ENCODE data around the gene GRIK3. TPM values are rescaled to one million over a fixed set of nuclear protein-coding genes. Genes with fewer than 3 reads are reported as not detected.
"Not testable (repeated sequence)": the region's sequence is repeated elsewhere in the genome, so short reads cannot be mapped to it uniquely, and the experiment has no call there.

GRIK3 gene
- total RNA-seq, 2 experiments from 2014 or later: not detected

DNA sequence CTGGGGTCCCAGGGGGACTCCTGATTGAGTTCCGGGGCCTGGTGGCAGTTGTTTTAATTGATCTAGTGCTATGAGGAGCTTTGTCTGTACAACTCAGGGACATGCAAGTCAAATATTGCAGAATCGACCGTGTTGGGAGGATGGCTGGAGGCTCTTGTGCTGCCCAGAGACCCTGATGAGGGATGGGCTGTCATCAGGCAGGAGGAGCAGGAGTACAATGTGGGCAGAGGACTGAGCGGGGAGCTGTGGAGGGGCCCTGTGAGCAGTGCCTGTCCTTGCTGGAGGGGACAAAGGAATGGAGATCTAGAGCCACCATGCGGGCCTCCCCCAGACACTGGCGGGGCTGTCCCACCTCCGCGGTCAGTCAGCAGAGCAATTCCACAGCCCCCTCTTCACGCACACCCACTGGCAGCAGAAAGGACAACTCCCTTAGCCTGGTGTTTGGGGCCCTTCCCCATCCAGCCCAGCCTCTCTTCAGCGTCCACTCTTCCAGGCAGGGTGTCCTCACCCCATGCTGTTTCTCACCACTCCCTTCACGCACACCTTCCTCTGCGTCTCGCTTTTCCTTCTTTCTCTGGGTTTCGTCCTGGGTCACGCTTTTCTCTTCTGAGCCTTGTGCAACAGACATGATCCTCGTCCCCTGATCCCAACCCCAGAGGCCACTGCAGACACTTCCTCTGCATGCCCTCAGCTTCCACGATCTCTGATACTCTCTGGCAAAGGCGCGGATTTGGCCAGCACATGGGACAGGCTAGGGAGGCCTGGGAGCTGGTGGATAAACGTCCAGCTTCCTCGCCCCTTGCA lies 122.6 kb downstream of the GRIK3 start:
- H3K27ac Mint-ChIP-seq: no peak overlapping the region
- H3K36me3 Mint-ChIP-seq: peaks cover 1% of the 10 kb centered on the region
- H3K27me3 Mint-ChIP-seq: peaks cover 3% of the 10 kb centered on the region
- H3K4me1 Mint-ChIP-seq: no peaks in the 10 kb centered on the region
- peaks cover 7% of the 10 kb centered on the region for H3K9me3 Mint-ChIP-seq
- H3K4me3 Mint-ChIP-seq: no peak overlapping the region
- DNase-seq: no peak

GRCh38 chr1:36910886-36911540 lies 123.3 kb downstream of the GRIK3 start:
- Mint-ChIP-seq H3K27ac (no peak overlapping the region), H3K9me3 (peaks cover 7% of the 10 kb centered on the region), H3K4me1 (no peaks in the 10 kb centered on the region)

GRCh38 chr1:36909946-36910725 lies 124.2 kb downstream of the GRIK3 start:
- no peak for DNase-seq

More at GRCh38 chr1:36910886-36911540, 123.3 kb downstream of the GRIK3 start:
- H3K27me3 Mint-ChIP-seq: peaks cover 3% of the 10 kb centered on the region
- DNase-seq: no peak
- no peak overlapping the region for H3K4me3 Mint-ChIP-seq
- H3K36me3 Mint-ChIP-seq: peaks cover 1% of the 10 kb centered on the region

GRCh38 chr1:36909359-36909758 lies 125.0 kb downstream of the GRIK3 start:
- not testable (repeated sequence) for H3K36me3 Mint-ChIP-seq, H3K4me3 Mint-ChIP-seq, DNase-seq, H3K27ac Mint-ChIP-seq, H3K4me1 Mint-ChIP-seq, H3K9me3 Mint-ChIP-seq, H3K27me3 Mint-ChIP-seq

More at GRCh38 chr1:36909946-36910725, 124.2 kb downstream of the GRIK3 start:
- no peak overlapping the region for H3K27ac Mint-ChIP-seq
- H3K27me3 Mint-ChIP-seq: peaks cover 3% of the 10 kb centered on the region
- no peak overlapping the region for H3K4me3 Mint-ChIP-seq
- H3K9me3 Mint-ChIP-seq: no peaks in the 10 kb centered on the region
- no peaks in the 10 kb centered on the region for H3K4me1 Mint-ChIP-seq
- peaks cover 1% of the 10 kb centered on the region for H3K36me3 Mint-ChIP-seq

- no peak overlapping the region for H3K27ac Mint-ChIP-seq
- no peaks in the 10 kb centered on the region for H3K36me3 Mint-ChIP-seq
- DNase-seq: no peak
Observed at GRCh38 chr1:36908096-36908495, 126.2 kb downstream of the GRIK3 start.

DNA sequence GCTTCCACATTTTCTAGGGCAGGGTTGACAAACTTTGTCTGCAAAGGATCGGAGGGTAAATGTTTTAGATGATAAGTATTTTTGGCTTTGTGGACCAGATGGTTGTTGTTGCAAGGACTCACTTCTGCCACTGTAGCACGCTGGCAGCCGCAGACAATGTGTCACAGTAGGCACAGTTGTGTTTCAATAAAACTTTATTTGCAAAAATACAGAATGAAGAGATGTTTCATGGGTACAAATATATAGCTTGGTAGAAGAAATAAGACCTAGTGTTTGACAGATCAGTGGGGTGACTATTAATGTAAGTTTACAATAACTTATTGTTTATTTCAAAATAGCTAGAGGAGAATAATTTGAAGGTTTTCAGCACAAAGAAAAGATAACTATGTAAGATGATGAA lies 127.8 kb downstream of the GRIK3 start:
- DNase-seq: no peak
- Mint-ChIP-seq H3K4me1 (no peaks in the 10 kb centered on the region), H3K27ac (no peak overlapping the region), H3K9me3 (peaks cover under 1% of the 10 kb centered on the region), H3K27me3 (peaks cover 5% of the 10 kb centered on the region), H3K36me3 (no peaks in the 10 kb centered on the region), H3K4me3 (no peak overlapping the region)

More at GRCh38 chr1:36908096-36908495, 126.2 kb downstream of the GRIK3 start:
- no peaks in the 10 kb centered on the region for H3K9me3 Mint-ChIP-seq
- H3K4me3 Mint-ChIP-seq: no peak overlapping the region
- peaks cover 3% of the 10 kb centered on the region for H3K27me3 Mint-ChIP-seq
- no peaks in the 10 kb centered on the region for H3K4me1 Mint-ChIP-seq

- Mint-ChIP-seq H3K4me3 (no peak overlapping the region), H3K27ac (no peak overlapping the region), H3K4me1 (no peaks in the 10 kb centered on the region), H3K9me3 (peaks cover 4% of the 10 kb centered on the region), H3K27me3 (peaks cover 5% of the 10 kb centered on the region), H3K36me3 (no peaks in the 10 kb centered on the region)
- DNase-seq: no peak
Observed at GRCh38 chr1:36905941-36906340, 128.4 kb downstream of the GRIK3 start.

DNA sequence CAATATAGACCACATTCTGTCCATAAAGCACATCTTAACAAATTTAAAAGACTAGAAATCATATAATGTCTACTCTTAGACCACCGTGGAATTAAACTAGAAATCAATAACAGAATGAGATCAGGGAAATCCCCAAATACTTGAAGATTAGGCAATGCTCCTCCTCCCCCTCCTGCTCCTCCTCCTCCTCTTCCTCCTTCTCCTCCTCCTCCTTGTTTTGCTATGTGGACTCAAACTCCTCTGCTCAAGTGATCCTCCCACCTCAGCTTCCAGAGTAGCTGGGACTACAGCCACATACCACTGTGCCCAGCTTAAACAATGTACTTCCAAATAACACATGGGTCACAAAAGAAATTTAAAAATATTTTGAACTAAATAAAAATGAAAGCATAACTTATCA lies 134.2 kb downstream of the GRIK3 start:
- H3K9me3 Mint-ChIP-seq: peaks cover 9% of the 10 kb centered on the region
- H3K36me3 Mint-ChIP-seq: no peaks in the 10 kb centered on the region
- H3K27ac Mint-ChIP-seq: no peak overlapping the region
- no peak for DNase-seq
- H3K4me3 Mint-ChIP-seq: no peak overlapping the region
- H3K4me1 Mint-ChIP-seq: no peaks in the 10 kb centered on the region
- H3K27me3 Mint-ChIP-seq: peaks cover 5% of the 10 kb centered on the region

DNA sequence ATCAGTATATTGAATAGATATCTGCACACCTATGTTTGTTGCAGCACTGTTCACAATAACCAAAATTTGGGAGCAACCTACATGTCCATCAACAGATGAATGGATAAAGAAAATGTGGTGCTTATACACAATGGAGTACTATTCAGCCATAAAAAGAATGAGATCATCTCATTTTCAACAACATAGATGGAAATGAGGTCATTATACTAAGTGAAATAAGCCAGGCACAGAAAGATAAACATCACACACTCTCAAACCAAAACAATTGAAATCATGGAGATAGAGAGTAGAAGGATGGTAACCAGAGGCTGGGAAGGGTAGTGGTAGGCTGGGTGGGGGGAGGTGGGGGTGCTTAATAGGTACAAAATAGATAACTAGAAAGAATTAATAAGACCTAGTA lies 136.5 kb downstream of the GRIK3 start:
- H3K4me1 Mint-ChIP-seq, H3K9me3 Mint-ChIP-seq, DNase-seq, H3K27ac Mint-ChIP-seq, H3K36me3 Mint-ChIP-seq, H3K4me3 Mint-ChIP-seq, H3K27me3 Mint-ChIP-seq: not testable (repeated sequence)

DNA sequence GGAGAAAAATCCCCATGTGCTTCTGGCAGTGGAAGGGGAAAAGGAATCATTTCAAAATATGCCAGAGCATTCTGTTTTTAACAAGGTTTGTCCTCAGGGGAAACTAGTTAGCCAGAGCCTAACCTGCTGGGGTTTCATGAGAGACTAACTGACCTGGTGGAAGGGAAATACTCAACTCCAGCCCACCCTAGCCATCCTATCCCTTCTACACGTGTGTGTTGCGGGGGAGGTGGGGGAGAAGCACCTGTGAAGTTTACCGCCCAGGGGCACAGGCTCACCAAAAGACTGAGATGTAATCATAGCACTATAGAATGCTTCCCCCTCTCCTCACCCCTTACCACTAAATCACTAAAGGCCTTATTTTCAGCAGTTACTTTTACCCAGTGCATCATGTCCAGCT lies 139.5 kb downstream of the GRIK3 start:
- no peaks in the 10 kb centered on the region for H3K27me3 Mint-ChIP-seq
- peaks cover 4% of the 10 kb centered on the region for H3K9me3 Mint-ChIP-seq
- H3K27ac Mint-ChIP-seq: no peak overlapping the region
- H3K4me1 Mint-ChIP-seq: no peaks in the 10 kb centered on the region
- no peak overlapping the region for H3K4me3 Mint-ChIP-seq
- H3K36me3 Mint-ChIP-seq: no peaks in the 10 kb centered on the region
- DNase-seq: no peak

- H3K4me1 Mint-ChIP-seq: no peaks in the 10 kb centered on the region
- peaks cover 18% of the 10 kb centered on the region for H3K27me3 Mint-ChIP-seq
- no peak for DNase-seq
- H3K4me3 Mint-ChIP-seq: no peak overlapping the region
- H3K36me3 Mint-ChIP-seq: no peaks in the 10 kb centered on the region
- H3K27ac Mint-ChIP-seq: no peak overlapping the region
- no peaks in the 10 kb centered on the region for H3K9me3 Mint-ChIP-seq
Observed at GRCh38 chr1:36890776-36891175, 143.5 kb downstream of the GRIK3 start.

DNA sequence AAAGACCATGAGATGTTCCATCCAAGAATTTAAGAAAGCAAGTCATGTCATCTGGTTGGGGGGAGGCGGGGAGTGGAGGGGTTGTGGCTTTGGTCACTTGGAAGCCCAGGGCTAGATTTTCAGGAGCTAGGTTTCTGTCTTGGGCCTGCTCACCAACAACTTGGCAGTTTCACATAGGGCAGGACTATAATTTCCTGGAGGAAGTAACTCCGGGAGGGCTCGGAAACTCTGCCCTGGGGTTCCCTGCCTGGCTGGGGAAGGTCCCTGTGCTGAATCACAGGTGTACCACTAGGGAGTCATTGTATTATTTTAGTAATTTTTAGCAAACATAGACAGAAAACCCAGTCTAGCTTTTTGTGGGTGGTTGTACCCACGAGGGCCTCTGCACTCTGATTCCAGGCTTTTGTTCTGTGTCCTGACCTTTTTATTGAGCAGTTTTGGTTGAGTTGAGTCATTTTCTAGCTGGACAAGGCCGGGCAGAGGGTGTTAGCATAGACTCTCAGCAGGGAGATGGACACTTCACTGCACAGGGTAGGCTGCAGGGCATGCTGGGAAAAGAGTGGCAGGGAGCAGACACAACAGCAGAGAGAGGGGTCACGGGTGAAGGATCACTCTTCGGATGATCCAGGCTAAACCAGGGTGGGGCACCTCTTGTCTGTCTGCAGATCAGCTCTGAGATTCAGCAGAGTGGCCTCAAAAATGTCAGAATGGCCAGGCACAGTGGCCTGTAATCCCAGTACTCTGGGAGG lies 144.7 kb downstream of the GRIK3 start:
- Mint-ChIP-seq H3K9me3 (no peaks in the 10 kb centered on the region), H3K27me3 (peaks cover 18% of the 10 kb centered on the region), H3K4me3 (no peak overlapping the region), H3K36me3 (no peaks in the 10 kb centered on the region), H3K27ac (no peak overlapping the region), H3K4me1 (no peaks in the 10 kb centered on the region)
- DNase-seq: no peak

GRCh38 chr1:36888811-36889477 lies 145.4 kb downstream of the GRIK3 start:
- H3K9me3 Mint-ChIP-seq: no peaks in the 10 kb centered on the region
- no peaks in the 10 kb centered on the region for H3K4me1 Mint-ChIP-seq
- no peak for DNase-seq
- H3K27ac Mint-ChIP-seq: no peak overlapping the region
- H3K27me3 Mint-ChIP-seq: peaks cover 18% of the 10 kb centered on the region
- no peak overlapping the region for H3K4me3 Mint-ChIP-seq
- no peaks in the 10 kb centered on the region for H3K36me3 Mint-ChIP-seq
